PC-3 (cell line): Measurements from ENCODE around the gene NRXN2.

ENCODE experiments used
- CTCF ChIP-seq: fragments of 300-600 bp; sonication (generic); conservative IDR thresholded peaks from 2 replicates; pipeline ENCODE4 v1.5.1; 2017; ENCODE audit warnings: antibody characterized with exemption, low read depth, mild to moderate bottlenecking, low read length
- EZH2phosphoT487 ChIP-seq: fragments of 300-600 bp; sonication (generic); IDR thresholded peaks from 2 replicates; pipeline ENCODE4 v1.6.1; 2018; ENCODE audit warnings: mild to moderate bottlenecking, antibody characterized with exemption, low read length, borderline replicate concordance

- TF ChIP-seq CTCF (no peak), EZH2phosphoT487 (no peak)
Observed at GRCh38 chr11:64581057-64581523, 141.9 kb downstream of the NRXN2 start.
